Measurements from ENCODE around the gene TRIM8.

DNA sequence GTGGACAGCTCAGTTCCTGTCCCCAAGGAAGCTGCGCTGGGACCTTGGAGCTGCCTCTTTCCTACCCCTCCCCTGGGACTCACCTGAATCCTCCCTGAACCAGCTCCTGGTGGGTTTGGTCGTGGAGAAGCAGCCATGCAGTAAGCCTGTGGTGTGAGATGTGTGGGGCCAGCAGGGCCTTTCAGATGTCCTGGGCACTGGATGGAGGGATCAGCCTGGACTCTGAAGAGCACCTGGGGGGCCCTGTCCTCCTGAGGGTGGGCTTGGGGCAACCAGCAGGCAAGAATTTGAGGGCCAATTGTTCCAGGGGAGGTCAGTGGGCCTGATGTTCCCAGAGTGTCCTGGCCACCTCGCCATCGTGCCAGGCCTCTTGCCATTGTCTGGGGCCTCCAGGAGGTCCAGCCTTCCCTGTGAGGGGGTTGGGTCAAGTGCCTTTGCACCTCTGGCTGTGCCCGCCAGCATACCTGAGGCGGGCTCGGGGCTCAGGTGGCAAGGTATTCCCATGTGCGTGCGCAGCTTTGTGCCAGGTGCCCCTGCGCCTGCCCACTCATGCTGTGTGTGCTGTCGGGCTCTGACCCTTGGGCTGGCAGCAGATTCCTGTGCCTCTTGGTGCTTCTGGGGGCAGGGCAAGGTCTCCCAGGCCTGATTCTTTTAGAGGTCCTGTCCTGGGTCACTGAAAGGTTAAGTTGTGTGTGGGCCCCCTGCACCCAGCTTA, 7.3 kb downstream of the TRIM8 start:
- no peak for TF ChIP-seq POLR2A (IDR thresholded peaks at IDR 0.05)
- TF ChIP-seq, protein P1, sequence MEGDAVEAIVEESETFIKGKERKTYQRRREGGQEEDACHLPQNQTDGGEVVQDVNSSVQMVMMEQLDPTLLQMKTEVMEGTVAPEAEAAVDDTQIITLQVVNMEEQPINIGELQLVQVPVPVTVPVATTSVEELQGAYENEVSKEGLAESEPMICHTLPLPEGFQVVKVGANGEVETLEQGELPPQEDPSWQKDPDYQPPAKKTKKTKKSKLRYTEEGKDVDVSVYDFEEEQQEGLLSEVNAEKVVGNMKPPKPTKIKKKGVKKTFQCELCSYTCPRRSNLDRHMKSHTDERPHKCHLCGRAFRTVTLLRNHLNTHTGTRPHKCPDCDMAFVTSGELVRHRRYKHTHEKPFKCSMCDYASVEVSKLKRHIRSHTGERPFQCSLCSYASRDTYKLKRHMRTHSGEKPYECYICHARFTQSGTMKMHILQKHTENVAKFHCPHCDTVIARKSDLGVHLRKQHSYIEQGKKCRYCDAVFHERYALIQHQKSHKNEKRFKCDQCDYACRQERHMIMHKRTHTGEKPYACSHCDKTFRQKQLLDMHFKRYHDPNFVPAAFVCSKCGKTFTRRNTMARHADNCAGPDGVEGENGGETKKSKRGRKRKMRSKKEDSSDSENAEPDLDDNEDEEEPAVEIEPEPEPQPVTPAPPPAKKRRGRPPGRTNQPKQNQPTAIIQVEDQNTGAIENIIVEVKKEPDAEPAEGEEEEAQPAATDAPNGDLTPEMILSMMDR (IDR thresholded peaks at IDR 0.05): no peak

Measured in lower leg skin (tissue), 3 donors.